ENCODE measurements around the gene SMNDC1.
"Not testable (repeated sequence)": the region's sequence is repeated elsewhere in the genome, so short reads cannot be mapped to it uniquely, and the experiment has no call there.

- TF ChIP-seq CTCF, POLR2A (IDR thresholded peaks at IDR 0.05): not testable (repeated sequence)
These were observed 26.6 kb upstream of the SMNDC1 start for GRCh38 chr10:110331226-110331795.
